ENCODE results near the gene OSBPL5. TPM values are rescaled to one million over a fixed set of nuclear protein-coding genes. Genes with fewer than 3 reads are reported as not detected.

OSBPL5 gene
- total RNA-seq, 4 donors from 2014 or later: 14.1 to 67.6 (median 31.8) TPM

DNA sequence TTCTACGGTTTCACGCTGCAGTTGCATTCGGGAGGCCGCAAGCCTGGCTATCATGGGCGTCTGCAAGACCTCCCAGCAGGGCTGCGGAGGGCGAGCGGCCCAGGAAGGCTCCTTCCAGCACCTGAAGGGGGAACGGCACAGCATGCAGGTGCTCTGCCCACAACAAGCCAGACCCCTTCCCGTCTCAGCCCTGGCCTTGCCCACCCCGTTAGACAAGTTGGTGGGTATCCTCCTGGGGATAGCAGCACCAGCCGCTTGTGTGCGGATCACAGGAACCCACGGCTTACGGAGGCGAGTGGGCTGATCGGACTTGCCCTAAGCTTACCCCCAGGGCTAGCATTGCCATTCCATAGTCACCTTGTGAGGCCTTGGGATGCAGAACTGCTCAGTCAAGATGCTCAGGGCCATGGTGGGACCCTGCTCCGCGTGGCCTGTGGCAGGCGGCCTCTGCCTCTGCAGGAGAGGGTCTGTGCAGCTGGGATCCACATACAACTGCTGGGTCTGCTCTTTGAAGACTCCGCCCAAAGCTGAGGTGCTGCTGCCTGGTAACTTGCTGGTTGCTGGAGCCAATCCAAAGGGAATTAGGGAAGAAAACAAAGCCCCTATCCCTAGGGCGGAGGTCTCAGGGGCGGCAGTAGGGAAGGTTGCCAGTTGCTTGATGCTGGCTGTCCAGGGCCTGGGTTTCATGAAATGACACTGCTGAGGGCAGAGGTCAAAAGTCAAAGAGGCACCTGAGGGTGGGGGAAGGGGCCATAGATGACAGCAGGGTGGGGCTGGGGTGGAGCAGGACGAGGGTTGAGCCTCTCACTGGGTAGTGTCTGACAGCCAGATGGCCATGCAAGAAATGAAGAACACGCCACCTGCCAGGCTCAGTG is 1.4 kb upstream of the OSBPL5 start:
- TF ChIP-seq, protein P1, sequence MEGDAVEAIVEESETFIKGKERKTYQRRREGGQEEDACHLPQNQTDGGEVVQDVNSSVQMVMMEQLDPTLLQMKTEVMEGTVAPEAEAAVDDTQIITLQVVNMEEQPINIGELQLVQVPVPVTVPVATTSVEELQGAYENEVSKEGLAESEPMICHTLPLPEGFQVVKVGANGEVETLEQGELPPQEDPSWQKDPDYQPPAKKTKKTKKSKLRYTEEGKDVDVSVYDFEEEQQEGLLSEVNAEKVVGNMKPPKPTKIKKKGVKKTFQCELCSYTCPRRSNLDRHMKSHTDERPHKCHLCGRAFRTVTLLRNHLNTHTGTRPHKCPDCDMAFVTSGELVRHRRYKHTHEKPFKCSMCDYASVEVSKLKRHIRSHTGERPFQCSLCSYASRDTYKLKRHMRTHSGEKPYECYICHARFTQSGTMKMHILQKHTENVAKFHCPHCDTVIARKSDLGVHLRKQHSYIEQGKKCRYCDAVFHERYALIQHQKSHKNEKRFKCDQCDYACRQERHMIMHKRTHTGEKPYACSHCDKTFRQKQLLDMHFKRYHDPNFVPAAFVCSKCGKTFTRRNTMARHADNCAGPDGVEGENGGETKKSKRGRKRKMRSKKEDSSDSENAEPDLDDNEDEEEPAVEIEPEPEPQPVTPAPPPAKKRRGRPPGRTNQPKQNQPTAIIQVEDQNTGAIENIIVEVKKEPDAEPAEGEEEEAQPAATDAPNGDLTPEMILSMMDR (IDR thresholded peaks at IDR 0.05): no peak
- DNase-seq (ENCODE audit: low spot score): no peak
- ATAC-seq (ENCODE audit: low FRiP score): no peak

DNA sequence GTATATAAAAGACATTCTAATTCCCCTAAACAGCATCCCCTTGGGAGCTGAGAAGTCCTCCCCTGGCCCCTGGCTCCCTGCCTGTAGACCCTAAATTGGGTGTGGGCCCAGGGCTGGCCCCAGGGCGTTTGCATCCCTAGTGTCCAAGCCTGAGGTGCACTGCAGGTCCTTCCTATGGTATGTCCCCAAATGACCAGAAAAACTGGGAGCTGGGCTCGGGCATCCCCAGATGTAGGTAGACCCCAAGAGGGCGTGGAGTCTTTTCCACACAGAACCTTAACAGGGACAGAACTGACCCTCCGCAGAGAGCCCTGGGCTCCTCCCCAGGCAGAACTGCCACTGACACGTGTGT is 782 bp upstream of the OSBPL5 start:
- no peak for DNase-seq (ENCODE audit: low spot score)
- ATAC-seq (ENCODE audit: low FRiP score): no peak
- TF ChIP-seq, protein P1 (IDR thresholded peaks at IDR 0.05): no peak

DNA sequence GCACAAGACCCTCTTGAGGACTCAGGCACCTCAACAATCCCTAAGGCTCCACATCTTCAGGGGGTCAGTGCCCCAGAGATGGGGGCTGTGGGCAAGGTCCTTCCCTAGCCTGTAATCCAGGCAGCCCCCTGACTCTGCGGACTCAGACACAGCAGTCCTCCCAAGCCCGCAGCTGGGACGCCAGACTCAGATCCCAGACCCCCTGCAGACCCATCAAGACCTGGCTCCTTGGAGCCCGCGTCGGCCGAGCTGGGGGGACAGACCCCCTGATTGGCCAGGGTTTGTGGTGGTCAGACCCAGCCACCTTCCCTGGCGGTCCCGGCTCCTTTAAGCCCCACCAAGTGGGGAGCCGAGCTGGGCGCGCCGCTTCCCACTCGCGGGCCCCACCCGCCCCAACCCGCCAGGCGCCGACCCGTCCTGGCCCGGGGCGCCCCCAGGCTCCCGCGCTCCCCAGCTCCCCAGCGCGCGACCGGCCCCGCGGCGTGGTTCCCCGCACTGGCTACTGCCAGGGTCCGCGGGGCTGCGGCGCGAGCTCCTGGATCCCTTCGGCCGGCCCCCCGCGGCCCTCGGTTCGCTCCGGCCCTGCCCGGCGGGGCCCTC is 458 bp downstream of the OSBPL5 start:
- ATAC-seq (ENCODE audit: low FRiP score) (peak; percentile 15), DNase-seq (ENCODE audit: low spot score) (no peak)
- TF ChIP-seq, protein P1 (IDR thresholded peaks at IDR 0.05): no peak

DNA sequence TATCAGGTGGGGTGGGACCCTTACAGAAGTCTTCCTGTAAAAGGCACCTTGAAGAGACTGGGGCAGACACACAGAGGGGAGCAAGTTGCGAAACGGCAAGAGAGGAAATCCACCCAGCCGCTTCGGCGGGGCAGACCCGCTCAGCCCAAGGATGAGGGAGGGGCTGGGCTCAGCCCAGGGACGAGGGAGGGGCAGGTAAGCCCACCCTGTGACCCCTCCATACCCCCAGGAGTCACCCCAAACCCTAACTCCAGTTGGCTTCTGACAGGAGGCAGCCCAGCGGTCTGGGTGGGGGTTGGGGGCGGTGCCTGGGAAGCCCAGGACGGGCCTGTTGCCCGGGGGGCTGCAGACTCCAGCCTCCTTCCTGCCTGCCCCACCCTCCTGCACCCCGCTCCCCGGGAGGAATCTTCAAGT is 965 bp downstream of the OSBPL5 start:
- TF ChIP-seq, protein P1 (IDR thresholded peaks at IDR 0.05): no peak
- ATAC-seq (ENCODE audit: low FRiP score) (no peak), DNase-seq (ENCODE audit: low spot score) (no peak)

DNA sequence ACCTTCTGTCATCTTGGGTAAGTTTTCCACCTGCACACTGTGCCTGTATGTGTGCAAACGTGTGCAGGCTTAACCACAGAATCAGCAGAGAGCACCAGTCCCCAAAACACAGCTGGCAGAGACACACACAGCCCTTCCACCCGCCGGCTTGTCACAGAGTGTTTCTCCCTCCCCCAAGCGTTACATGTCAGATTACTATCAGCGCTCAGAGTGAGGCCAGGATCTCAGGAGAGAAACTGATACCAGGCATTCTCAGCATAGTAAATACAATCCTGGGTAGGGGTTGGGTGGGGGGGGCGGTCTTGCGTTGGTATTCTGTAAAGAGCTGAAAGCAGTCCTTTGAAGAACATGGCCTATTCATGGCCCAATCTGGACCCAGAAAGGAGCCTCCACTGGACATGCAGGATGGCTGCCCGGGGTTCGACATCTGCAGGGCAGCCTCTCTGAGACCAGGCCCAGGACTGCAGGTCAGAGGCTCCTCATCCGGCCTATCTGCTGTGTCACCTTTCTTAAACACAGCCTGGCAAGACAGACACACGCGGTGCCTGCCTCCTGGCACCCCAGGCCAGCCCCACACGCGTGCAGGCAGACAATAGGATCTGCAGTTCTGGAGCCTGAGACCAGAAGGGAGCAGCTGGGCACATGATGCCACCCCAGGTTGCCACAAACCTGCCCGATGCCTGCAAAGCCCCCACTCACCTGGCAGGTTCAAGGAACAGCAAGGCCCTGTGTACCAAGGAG is 1.7 kb downstream of the OSBPL5 start:
- TF ChIP-seq, protein P1 (IDR thresholded peaks at IDR 0.05): no peak
- no peak for DNase-seq (ENCODE audit: low spot score)
- ATAC-seq (ENCODE audit: low FRiP score): no peak

DNA sequence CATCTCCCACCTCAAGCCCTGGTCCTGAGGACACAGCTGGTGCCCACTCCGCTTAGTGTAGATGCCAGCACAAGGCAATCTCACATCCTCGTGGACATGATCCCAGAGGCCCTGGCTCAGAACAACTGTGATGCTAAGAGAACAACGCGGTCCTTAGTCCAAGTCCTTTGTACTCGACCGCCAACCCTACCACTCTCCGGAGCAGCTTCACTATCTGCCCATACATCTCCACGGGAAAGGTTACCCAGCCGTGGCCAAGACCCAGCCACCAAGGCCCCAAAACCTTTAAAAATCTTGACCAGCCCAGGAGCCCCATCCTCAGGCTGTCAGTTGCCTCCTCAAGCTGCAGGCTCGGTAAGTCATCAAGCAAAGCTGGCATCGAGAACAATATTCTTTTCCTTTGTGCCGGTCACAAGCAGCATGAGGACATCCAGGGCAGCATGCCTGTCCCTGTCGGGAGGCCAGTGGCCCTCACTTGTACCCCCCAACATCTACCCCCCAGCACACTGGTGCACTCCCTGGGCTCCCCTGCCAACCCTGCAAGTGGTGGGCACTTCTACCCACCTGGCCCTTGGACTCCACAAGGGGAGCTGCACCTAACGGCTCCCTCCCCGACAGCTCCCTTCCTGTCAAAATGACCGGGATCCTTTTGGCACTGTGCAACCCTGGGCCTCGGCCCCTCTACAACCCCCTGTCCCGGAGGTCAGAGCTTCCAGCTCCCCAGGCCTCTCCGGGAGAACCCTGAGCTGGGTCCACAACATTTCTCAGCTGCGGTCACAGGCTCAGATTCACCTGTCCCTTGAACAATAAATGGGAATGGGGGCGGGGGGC is 2.5 kb downstream of the OSBPL5 start:
- no peak for DNase-seq (ENCODE audit: low spot score)
- TF ChIP-seq, protein P1 (IDR thresholded peaks at IDR 0.05): no peak
- ATAC-seq (ENCODE audit: low FRiP score): no peak

Data from omental fat pad (tissue), 4 donors.